Pancreas (tissue), 10 donors: ENCODE measurements around the gene VPS37D. TPM values are rescaled to one million over a fixed set of nuclear protein-coding genes. Genes with fewer than 3 reads are reported as not detected.

Source experiments
- ATAC-seq, 4 donors: fragments of 200-7000 bp; cut with Tn5 transposase; one replicate each; pipeline versions ENCODE4 v1.8.0 to v1.9.1; 2020; ENCODE audit warnings: mild to moderate bottlenecking in 4 of 4, moderate library complexity in 4 of 4
- DNase-seq, 6 donors: peaks; one replicate each; pipeline ENCODE4 v3.0.0-alpha.2; 2020
- FAIRE-seq: peaks from 2 replicates; lab custom pipeline; 2012; peaks lifted over from hg19 to GRCh38; lab: Jason Lieb, UNC
- H3K27ac ChIP-seq, 4 donors: fragments of 200-600 bp; sonication (generic); 1 replicate in 3 of 4; 2 replicates in 1 of 4; pipeline versions ENCODE4 v1.5.0 to v1.8.0; 2020
- H3K27me3 ChIP-seq, 4 donors: fragments of 200-600 bp; one replicate each; pipeline ENCODE4 v1.8.0; 2021
- H3K36me3 ChIP-seq, 3 donors: fragments of 200-600 bp; sonication (generic) in 1 of 3; one replicate each; pipeline versions ENCODE4 v1.5.0 to v1.8.0; 2020 to 2021
- H3K4me1 ChIP-seq, 3 donors: fragments of 200-600 bp; one replicate each; pipeline ENCODE4 v1.8.0; 2021
- H3K4me3 ChIP-seq, 4 donors: fragments of 200-600 bp; sonication (generic) in 2 of 4; one replicate each; pipeline versions ENCODE4 v1.5.0 to v1.8.0; 2020 to 2021
- H3K9me3 ChIP-seq, 4 donors: fragments of 200-600 bp; one replicate each; pipeline ENCODE4 v1.8.0; 2021
- CTCF ChIP-seq, 4 donors: fragments of 200-600 bp; sonication (generic) in 3 of 4; IDR thresholded peaks; one replicate each; pipeline versions ENCODE4 v1.5.0 to v1.8.0; 2021; ENCODE audit warnings: antibody characterized with exemption in 4 of 4
- WGBS, 2 donors: extraction: QIAGEN DNeasy Blood & Tissue Kit; methylation state at CpG; one replicate each; pipeline ENCODE4 v1.1.7; 2013; 5-methylcytosine and 5-hydroxymethylcytosine counted together
- intact Hi-C, 3 donors: fragments of 100-400 bp; cut with DNase I; formaldehyde crosslinking; loops; one replicate each; pipeline versions ENCODE4 v1.11.1 to v1.14.2; 2022
- polyA plus RNA-seq, 2 donors: library from polyadenylated mRNA; stranded (reverse); fragments of 200-250 nt; gene quantifications; one replicate each; pipeline ENCODE4 v1.2.3, GENCODE V29; 2013
- total RNA-seq, 6 donors: library from RNA; stranded (reverse); fragmentation: NEBNext Ultra II Directional in 4 of 6; extraction: Animal tissue kit (Norgen Biotek cat#: 25700) in 4 of 6; gene quantifications; one replicate each; pipeline versions ENCODE4 v1.2.1 to v1.2.4, GENCODE V29; 2021 to 2023
- donor health status: healthy with polysubstance abuse.
- donor health status: DM: no; HTN: no; CAD: no; lungs with moderate emphysema.
- donor health status: DM: no; HTN: no; CAD: no.
- donor health status: control.
- donor health status: control.
- donor health status: Bipolar disorder and iron deficiency.
- donor health status: DM: yes; HTN: yes; CAD: no.
- donor health status: DM: no; HTN: no; CAD: no.
- donor health status: DM: no; HTN: no; CAD: no.
- donor health status: DM: yes; HTN: yes; CAD: no.

VPS37D gene
- total and polyA plus RNA-seq, 8 donors, result 2.6 to 8.2 (median 3.2) TPM

GRCh38 chr7:73683788-73684693 lies 16.4 kb downstream of the VPS37D start:
- no peak for DNase-seq
- no peaks in the 10 kb centered on the region for H3K27me3 ChIP-seq
- WGBS, 2 donors, result 20 to 21% methylated on average over 58 of the region's 58 CpGs
- H3K4me3 ChIP-seq, result peak overlapping the region; percentile 91 to 95 (median 95)
- FAIRE-seq, result no peak
- no peaks in the 10 kb centered on the region for H3K9me3 ChIP-seq
- intact Hi-C loops, result no loop called here
- H3K36me3 ChIP-seq, result peaks cover 0 to 5% (median 0%) of the 10 kb centered on the region in 3 donors
- peak in 3 of 4 donors; percentile 6 to 15 (median 7) for ATAC-seq
- peak overlapping the region; percentile 51 to 92 (median 73) for H3K27ac ChIP-seq
- peaks cover 8 to 14% (median 12%) of the 10 kb centered on the region in 3 donors for H3K4me1 ChIP-seq
- no peak for TF ChIP-seq CTCF (IDR thresholded peaks at IDR 0.05)

GRCh38 chr7:73685311-73685710 lies 17.7 kb downstream of the VPS37D start:
- no peak for FAIRE-seq
- peaks cover 8 to 14% (median 10%) of the 10 kb centered on the region in 3 donors for H3K4me1 ChIP-seq
- 94 to 96% methylated on average over 18 of the region's 18 CpGs for WGBS, 2 donors

GRCh38 chr7:73688288-73688687 lies 20.7 kb downstream of the VPS37D start:
- TF ChIP-seq CTCF (IDR thresholded peaks at IDR 0.05), result no peak

More at GRCh38 chr7:73685311-73685710, 17.7 kb downstream of the VPS37D start:
- ATAC-seq (no peak), DNase-seq (no peak)
- H3K4me3 ChIP-seq, result no peak overlapping the region
- no peak for TF ChIP-seq CTCF (IDR thresholded peaks at IDR 0.05)
- H3K27me3 ChIP-seq, result no peaks in the 10 kb centered on the region
- intact Hi-C loops, result no loop called here
- H3K27ac ChIP-seq, result no peak overlapping the region
- H3K36me3 ChIP-seq, result peaks cover 0 to 5% (median 0%) of the 10 kb centered on the region in 3 donors
- H3K9me3 ChIP-seq, result no peaks in the 10 kb centered on the region

GRCh38 chr7:73690646-73691045 lies 23.0 kb downstream of the VPS37D start:
- intact Hi-C loops, result no loop called here
- no peak for ATAC-seq

More at GRCh38 chr7:73688288-73688687, 20.7 kb downstream of the VPS37D start:
- FAIRE-seq (no peak), ATAC-seq (no peak), DNase-seq (no peak)
- no peaks in the 10 kb centered on the region for H3K4me1 ChIP-seq
- no peak overlapping the region for H3K4me3 ChIP-seq
- H3K9me3 ChIP-seq, result no peaks in the 10 kb centered on the region
- H3K27me3 ChIP-seq, result no peaks in the 10 kb centered on the region
- WGBS, 2 donors, result 87 to 92% methylated on average over 8 of the region's 8 CpGs
- intact Hi-C loops, result no loop called here
- H3K27ac ChIP-seq, result no peak overlapping the region
- peaks cover 0 to 22% (median 0%) of the 10 kb centered on the region in 3 donors for H3K36me3 ChIP-seq

More at GRCh38 chr7:73690646-73691045, 23.0 kb downstream of the VPS37D start:
- no peaks in the 10 kb centered on the region for H3K27me3 ChIP-seq
- H3K4me1 ChIP-seq, result no peaks in the 10 kb centered on the region
- no peaks in the 10 kb centered on the region for H3K9me3 ChIP-seq
- TF ChIP-seq CTCF (IDR thresholded peaks at IDR 0.05), result no peak
- FAIRE-seq, result no peak
- H3K4me3 ChIP-seq, result no peak overlapping the region
- no peak overlapping the region for H3K27ac ChIP-seq
- no peak for DNase-seq
- H3K36me3 ChIP-seq, result peaks cover 3 to 46% (median 9%) of the 10 kb centered on the region in 3 donors
- WGBS, 2 donors, result 86 to 87% methylated on average over 7 of the region's 7 CpGs
